K562 (cell line): ENCODE measurements around the gene PRR35. TPM values are rescaled to one million over a fixed set of nuclear protein-coding genes. Genes with fewer than 3 reads are reported as not detected.

Experiments
- CHCHD3 ChIP-seq: fragments of 250-450 bp; sonication (Bioruptor Pico); IDR thresholded peaks from 2 replicates; pipeline ENCODE4 v2.1.2; 2022; ENCODE audit warnings: mild to moderate bottlenecking
- CTBP1 ChIP-seq: fragments of 450-650 bp; IDR thresholded peaks from 2 replicates; pipeline ENCODE4 v1.6.1; 2016; ENCODE audit warnings: borderline replicate concordance
- CXXC5 ChIP-seq: fragments of 250-450 bp; sonication (Bioruptor Pico); IDR thresholded peaks from 2 replicates; pipeline ENCODE4 v1.8.0; 2022; ENCODE audit warnings: inconsistent platforms, mild to moderate bottlenecking, moderate library complexity
- ELF2 ChIP-seq: fragments of 250-450 bp; sonication (Bioruptor Pico); IDR thresholded peaks from 2 replicates; pipeline ENCODE4 v1.5.0; 2021; ENCODE audit warnings: mild to moderate bottlenecking
- FOXJ2 ChIP-seq: fragments of 200-800 bp; sonication (Bioruptor generic); IDR thresholded peaks from 2 replicates; pipeline ENCODE4 v1.6.1; 2016; ENCODE audit warnings: missing genetic modification characterization, missing compliant biosample characterization
- FUS ChIP-seq: fragments of 200-400 bp; formaldehyde crosslinking; optimal IDR thresholded peaks from 2 replicates; pipeline ENCODE3; 2017; ENCODE audit warnings: low read depth, low read length
- GATAD2A ChIP-seq: fragments of 450-650 bp; IDR thresholded peaks from 2 replicates; pipeline ENCODE4 v1.6.1; 2017
- HMG20B ChIP-seq: fragments of 250-450 bp; sonication (Bioruptor Pico); IDR thresholded peaks from 2 replicates; pipeline ENCODE4 v1.5.0; 2021; ENCODE audit warnings: mild to moderate bottlenecking
- KDM1A ChIP-seq, 2 experiments: fragments of 450-650 bp; IDR thresholded peaks; 2 replicates each; pipeline ENCODE4 v1.6.1; 2016; ENCODE audit warnings: mild to moderate bottlenecking in 2 of 2
- L3MBTL2 ChIP-seq: fragments of 450-650 bp; IDR thresholded peaks from 2 replicates; pipeline ENCODE4 v1.6.1; 2016; ENCODE audit warnings: mild to moderate bottlenecking, moderate library complexity
- MTF1 ChIP-seq: fragments of 250-450 bp; sonication (Bioruptor Pico); IDR thresholded peaks from 2 replicates; pipeline ENCODE4 v1.9.0; 2021; ENCODE audit warnings: moderate library complexity, mild to moderate bottlenecking, inconsistent platforms, borderline replicate concordance
- NCOA4 ChIP-seq: fragments of 450-650 bp; IDR thresholded peaks from 2 replicates; pipeline ENCODE4 v1.6.1; 2018; ENCODE audit warnings: mild to moderate bottlenecking; ENCODE audit not compliant: partially characterized antibody
- NR2C2 ChIP-seq, 2 experiments: fragments of 200-800 bp in 1 of 2; sonication (Bioruptor generic) in 1 of 2; sonication (generic) in 1 of 2; formaldehyde crosslinking in 1 of 2; IDR thresholded peaks; 2 replicates each; pipeline versions ENCODE4 v1.6.1 to v1.8.0; 2016 to 2022; ENCODE audit warnings: mild to moderate bottlenecking in 1 of 2, missing compliant biosample characterization in 1 of 2, missing genetic modification characterization in 1 of 2, missing genetic modification reagents in 1 of 2
- POLR2A ChIP-seq: fragments of 450-650 bp; conservative IDR thresholded peaks from 2 replicates; pipeline ENCODE4 v1.6.1; 2016
- POLR2B ChIP-seq: fragments of 450-650 bp; IDR thresholded peaks from 2 replicates; pipeline ENCODE4 v1.6.1; 2018; ENCODE audit warnings: low read depth; ENCODE audit not compliant: partially characterized antibody
- RBM25 ChIP-seq: fragments of 200-400 bp; formaldehyde crosslinking; IDR thresholded peaks from 2 replicates; pipeline ENCODE4 v1.6.1; 2018; ENCODE audit warnings: low read length, low read depth, moderate library complexity; ENCODE audit not compliant: severe bottlenecking
- RFX7 ChIP-seq: fragments of 250-450 bp; sonication (Bioruptor Pico); IDR thresholded peaks from 2 replicates; pipeline ENCODE4 v1.5.1; 2021; ENCODE audit warnings: mild to moderate bottlenecking
- SRSF3 ChIP-seq: fragments of 200-400 bp; formaldehyde crosslinking; IDR thresholded peaks from 2 replicates; pipeline ENCODE4 v1.6.1; 2016; ENCODE audit warnings: mild to moderate bottlenecking, low read length, moderate library complexity; ENCODE audit not compliant: insufficient read depth
- SRSF7 ChIP-seq: fragments of 200-400 bp; formaldehyde crosslinking; optimal IDR thresholded peaks from 2 replicates; pipeline ENCODE3; 2017; ENCODE audit warnings: mild to moderate bottlenecking, low read depth, low read length
- TCF3 ChIP-seq: sonication (generic); formaldehyde crosslinking; IDR thresholded peaks from 2 replicates; pipeline ENCODE4 v1.4.0; 2020; ENCODE audit warnings: mild to moderate bottlenecking, missing genetic modification reagents
- ZNF12 ChIP-seq: sonication (generic); formaldehyde crosslinking; IDR thresholded peaks from 2 replicates; pipeline ENCODE4 v1.4.0; 2020; ENCODE audit warnings: mild to moderate bottlenecking, missing genetic modification reagents
- ZNF197 ChIP-seq: fragments of 200-800 bp; sonication (Bioruptor generic); IDR thresholded peaks from 2 replicates; pipeline ENCODE4 v1.6.1; 2016; ENCODE audit warnings: low read depth, missing genetic modification characterization, missing compliant biosample characterization
- ZNF316 ChIP-seq: fragments of 450-650 bp; IDR thresholded peaks from 2 replicates; pipeline ENCODE4 v1.6.1; 2016
- polyA plus RNA-seq, 8 experiments: library from polyadenylated mRNA; depleted of rRNA in 4 of 8; stranded (reverse) in 5 of 8; unstranded in 3 of 8; fragments of >200 nt; fragmentation: Nextera tagmentation in 2 of 8; fragmentation: Illumina TruSeq in 1 of 8; extraction: Ambion mirVana in 2 of 8; extraction: Trizol in 1 of 8; gene quantifications; 2 replicates each; pipeline versions ENCODE4 v1.2.1 to v1.2.3, GENCODE V29; 2011 to 2014; ENCODE audit warnings: inconsistent platforms in 1 of 8, missing spikeins in 1 of 8
- total RNA-seq, 7 experiments: library from RNA; depleted of rRNA in 6 of 7; stranded (reverse); fragments of >200 nt in 6 of 7; fragmentation: Illumina TruSeq in 2 of 7; extraction: Trizol in 2 of 7; gene quantifications; 2 replicates each; pipeline versions ENCODE4 v1.2.1 to v1.2.3, GENCODE V29; 2011 to 2021; ENCODE audit warnings: low replicate concordance in 1 of 7
- TF ChIP-seq, protein P1 (sequence below): conservative IDR thresholded peaks from 2 replicates; pipeline ENCODE4 v1.6.1; 2011; ENCODE audit warnings: low read depth, mild to moderate bottlenecking, low read length; ENCODE audit not compliant: control insufficient read depth
- TF ChIP-seq, protein P2 (sequence below): fragments of 250-450 bp; sonication (Bioruptor Pico); IDR thresholded peaks from 2 replicates; pipeline ENCODE4 v1.5.0; 2020; ENCODE audit warnings: mild to moderate bottlenecking, borderline replicate concordance

Gene PRR35
- total and polyA plus RNA-seq, 9 of the 15 experiments (the other 6 are each of a cell fraction or from before 2014, with no cell fraction given), result 0.17 to 0.45 (median 0.21) TPM; not detected in 5

DNA sequence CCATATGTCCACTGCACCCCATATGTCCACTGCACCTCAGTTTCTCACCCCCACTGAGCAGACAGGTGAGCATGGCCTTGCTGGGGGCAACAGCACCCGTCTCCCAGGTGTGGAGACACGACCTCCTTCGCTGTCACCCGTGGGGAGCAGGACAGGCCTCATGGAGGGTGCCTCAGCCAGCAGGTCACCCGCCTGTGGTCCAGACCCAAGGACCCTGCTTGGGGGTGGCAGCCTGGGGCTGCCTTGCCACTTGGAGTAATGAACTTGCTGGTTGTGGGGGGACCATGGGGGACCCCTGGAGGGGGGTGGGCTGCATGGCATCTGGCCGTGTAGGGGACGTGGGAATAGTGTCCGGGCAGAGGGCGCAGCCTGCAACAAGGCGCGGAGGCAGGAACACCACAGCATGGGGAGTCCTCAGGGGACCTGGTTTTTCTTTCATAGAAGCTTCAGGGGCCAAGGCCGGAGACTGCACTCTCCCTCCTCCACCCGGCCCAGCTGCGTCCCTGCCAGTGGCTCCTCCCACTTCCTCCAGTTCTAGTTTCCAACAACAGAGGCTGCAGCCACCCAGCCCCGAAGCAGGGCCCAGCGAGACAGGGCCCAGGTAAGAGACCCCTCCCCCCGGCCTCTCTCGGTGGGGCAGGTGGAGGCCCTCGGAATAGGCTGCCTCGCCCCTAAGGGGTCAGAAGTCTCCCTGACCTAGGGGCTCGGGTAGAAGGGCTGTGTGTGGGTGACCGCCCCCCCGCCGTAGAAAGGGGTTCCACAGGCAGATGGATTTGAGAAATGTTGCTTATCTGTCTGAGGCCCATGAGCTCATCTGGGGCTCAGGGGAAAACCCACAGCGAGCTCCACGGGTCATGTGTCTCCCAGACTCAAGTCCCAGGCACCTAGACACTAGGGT, 6.5 kb downstream of the PRR35 start, which contains the start of gene NHLRC4 (continued):
- TF ChIP-seq POLR2B (peak; percentile 51), RFX7 (CRISPR knock-in tag) (no peak), POLR2A (no peak), TCF3 (peak; percentile 53), CXXC5 (CRISPR knock-in tag) (peak; percentile 85), RBM25 (no peak), NCOA4 (no peak), FUS (no peak), CTBP1 (peak; percentile 79; the same call in 1 of the 2 replicates), SRSF7 (no peak), ELF2 (CRISPR knock-in tag) (0 out of 2 replicates have a peak, but pooled peaks have one; percentile 25), ZNF12 (CRISPR knock-in tag) (no peak), GATAD2A (peak; percentile 66), NR2C2 (CRISPR knock-in tag; IDR thresholded peaks at IDR 0.05) (no peak), NR2C2 (tag; IDR thresholded peaks at IDR 0.05) (peak; percentile 74), L3MBTL2 (peak; percentile 73), ZNF197 (no peak; the same call in 1 of the 2 replicates), HMG20B (no peak), FOXJ2 (tag) (no peak), KDM1A (IDR thresholded peaks at IDR 0.05) (no peak), MTF1 (CRISPR knock-in tag) (no peak), SRSF3 (no peak), CHCHD3 (CRISPR knock-in tag) (no peak), ZNF316 (no peak)
- TF ChIP-seq, protein P1, sequence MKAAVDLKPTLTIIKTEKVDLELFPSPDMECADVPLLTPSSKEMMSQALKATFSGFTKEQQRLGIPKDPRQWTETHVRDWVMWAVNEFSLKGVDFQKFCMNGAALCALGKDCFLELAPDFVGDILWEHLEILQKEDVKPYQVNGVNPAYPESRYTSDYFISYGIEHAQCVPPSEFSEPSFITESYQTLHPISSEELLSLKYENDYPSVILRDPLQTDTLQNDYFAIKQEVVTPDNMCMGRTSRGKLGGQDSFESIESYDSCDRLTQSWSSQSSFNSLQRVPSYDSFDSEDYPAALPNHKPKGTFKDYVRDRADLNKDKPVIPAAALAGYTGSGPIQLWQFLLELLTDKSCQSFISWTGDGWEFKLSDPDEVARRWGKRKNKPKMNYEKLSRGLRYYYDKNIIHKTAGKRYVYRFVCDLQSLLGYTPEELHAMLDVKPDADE, result no peak
- TF ChIP-seq, protein P2, sequence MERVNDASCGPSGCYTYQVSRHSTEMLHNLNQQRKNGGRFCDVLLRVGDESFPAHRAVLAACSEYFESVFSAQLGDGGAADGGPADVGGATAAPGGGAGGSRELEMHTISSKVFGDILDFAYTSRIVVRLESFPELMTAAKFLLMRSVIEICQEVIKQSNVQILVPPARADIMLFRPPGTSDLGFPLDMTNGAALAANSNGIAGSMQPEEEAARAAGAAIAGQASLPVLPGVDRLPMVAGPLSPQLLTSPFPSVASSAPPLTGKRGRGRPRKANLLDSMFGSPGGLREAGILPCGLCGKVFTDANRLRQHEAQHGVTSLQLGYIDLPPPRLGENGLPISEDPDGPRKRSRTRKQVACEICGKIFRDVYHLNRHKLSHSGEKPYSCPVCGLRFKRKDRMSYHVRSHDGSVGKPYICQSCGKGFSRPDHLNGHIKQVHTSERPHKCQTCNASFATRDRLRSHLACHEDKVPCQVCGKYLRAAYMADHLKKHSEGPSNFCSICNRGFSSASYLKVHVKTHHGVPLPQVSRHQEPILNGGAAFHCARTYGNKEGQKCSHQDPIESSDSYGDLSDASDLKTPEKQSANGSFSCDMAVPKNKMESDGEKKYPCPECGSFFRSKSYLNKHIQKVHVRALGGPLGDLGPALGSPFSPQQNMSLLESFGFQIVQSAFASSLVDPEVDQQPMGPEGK (CRISPR knock-in tag), result peak; percentile 60; the same call in 1 of the 2 replicates
